Measurements from ENCODE around the gene CDC42BPG.

CDC42BPG gene

GRCh38 chr11:64863391-64864060 is 19.1 kb upstream of the CDC42BPG start:
- no peak for DNase-seq

DNA sequence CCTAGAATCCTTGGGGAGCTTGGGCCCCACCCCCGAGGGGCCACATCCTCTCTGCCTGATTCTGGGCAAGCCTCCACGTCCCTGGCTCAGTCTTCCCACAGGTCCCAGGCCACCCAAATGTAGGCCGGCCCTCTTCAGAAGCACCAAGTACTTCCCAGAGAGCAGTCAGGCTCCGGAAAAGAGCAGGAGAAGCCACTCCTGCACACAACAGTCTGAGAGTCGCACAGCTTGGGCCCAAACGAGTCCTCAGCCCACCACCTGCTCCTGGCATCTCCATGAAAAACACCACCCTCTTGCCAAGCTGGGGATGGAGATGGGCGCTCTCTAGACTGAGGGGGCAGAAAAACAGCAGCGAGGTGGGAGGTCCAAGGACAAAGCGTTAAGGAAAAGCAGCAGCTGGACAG is 18.5 kb upstream of the CDC42BPG start:
- DNase-seq, result no peak

GRCh38 chr11:64861227-64861975 is 16.9 kb upstream of the CDC42BPG start:
- DNase-seq, result no peak

DNA sequence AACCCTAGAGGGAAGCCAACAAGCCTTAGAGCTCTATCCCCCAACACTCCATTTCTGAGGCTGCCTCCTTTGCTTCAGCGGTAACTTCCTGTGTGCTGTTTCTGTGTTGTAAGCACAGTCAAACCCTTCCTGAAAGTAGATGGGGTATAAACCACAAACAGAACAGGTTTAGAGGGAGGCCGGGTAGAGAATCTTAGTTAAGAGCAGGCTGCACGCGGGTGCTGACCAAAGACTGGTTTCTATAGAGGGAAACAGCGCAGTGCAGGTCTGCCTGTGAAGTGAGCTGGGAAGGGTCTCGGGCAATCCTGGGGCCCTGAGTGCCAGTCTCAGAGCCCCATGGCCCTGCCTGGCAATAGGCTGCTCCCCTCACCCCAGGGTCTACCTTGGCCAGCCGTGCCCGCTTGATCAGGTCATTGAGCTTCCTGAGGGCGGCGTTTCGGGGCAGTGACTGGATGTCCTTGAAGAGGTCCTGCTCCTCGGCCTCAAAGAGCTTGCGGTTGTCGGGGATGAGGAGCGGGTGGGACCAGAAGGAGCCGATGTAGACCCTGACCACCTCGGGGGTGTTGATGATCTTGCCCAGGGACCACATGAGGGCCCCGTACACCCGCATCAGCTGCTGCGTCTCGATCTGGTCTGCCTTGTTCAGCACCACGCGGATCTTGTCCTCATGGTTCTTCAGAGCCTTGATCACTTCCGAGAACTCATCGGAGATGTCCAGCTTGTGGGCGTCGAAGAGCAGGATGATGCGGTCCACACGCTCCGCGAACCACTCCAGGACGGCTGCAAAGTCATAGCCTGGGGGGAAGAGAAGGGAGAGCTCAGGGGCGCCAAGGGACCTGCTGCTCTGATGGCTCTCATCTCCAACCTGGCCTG is 15.3 kb upstream of the CDC42BPG start:
- no peak for DNase-seq

DNA sequence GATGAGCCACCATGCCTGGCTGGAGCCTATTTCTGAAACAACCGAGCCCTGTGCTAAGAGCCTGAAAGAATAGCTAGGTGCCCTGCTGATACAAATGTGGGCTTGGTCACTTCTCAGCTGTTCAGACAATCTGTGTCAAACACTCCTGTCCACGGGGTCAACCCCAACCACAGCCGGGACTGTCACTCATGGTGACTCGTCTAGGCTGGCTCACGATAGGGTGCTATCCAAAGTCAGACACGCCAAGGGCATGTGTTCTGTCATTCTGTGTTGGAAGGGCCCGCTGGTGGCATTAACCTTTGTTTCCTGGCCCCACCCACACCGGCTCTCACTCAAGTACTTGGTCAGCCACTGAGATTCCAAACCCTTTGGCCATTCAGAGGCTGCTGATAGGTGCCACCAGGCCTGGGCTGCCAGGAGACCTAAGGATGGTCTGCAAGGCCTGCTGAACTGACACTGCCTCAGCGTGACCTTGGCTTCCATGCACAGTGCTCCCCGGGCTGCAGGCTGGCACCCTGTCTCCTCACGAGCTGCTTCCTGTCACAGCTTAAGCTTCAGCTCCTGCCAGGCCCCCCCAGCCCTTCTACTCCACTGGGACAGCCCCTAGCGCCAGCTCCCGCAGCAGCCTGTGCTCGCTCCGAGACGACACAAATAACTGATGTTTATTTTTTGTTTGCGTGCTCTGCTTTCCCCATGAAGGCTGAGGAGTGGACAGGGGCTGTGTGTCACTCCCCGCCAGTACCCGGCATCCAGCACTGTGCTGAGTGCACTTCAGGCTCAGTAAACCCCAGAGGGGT is 14.2 kb upstream of the CDC42BPG start:
- no peak for DNase-seq

- no peak for DNase-seq
Observed at GRCh38 chr11:64857485-64857884, 13.0 kb upstream of the CDC42BPG start.

GRCh38 chr11:64856382-64857227 is 12.2 kb upstream of the CDC42BPG start:
- no peak for DNase-seq

DNA sequence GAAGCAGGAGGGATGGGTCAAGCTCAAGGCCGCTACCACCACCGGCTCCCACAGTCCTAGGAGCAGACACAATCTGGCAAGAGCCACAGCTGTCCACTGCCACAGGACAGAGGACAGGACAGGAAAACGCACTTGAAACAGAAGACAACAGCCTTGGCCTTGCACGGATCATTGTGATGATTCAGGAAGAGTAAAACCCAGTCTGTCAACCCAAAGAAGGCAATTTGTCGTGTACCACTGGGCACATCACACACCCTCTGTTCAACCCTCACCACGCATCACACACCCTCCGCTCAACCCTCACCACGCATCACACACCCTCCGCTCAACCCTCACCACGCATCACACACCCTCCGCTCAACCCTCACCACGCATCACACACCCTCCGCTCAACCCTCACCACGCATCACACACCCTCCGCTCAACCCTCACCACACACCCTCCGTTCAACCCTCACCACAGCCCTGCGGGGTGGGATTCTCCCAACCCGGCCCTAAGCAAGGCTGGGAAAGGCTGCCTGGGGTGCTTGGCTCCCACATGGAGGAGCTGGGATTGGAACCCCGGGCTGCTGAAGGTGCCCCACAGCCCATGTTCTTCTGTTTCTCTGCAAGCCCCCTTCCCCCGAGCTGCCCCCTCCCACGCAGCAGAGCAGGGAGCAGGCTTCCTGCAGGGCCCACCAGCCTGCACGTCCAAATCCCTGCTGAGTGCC is 11.3 kb upstream of the CDC42BPG start:
- DNase-seq, result no peak

DNA sequence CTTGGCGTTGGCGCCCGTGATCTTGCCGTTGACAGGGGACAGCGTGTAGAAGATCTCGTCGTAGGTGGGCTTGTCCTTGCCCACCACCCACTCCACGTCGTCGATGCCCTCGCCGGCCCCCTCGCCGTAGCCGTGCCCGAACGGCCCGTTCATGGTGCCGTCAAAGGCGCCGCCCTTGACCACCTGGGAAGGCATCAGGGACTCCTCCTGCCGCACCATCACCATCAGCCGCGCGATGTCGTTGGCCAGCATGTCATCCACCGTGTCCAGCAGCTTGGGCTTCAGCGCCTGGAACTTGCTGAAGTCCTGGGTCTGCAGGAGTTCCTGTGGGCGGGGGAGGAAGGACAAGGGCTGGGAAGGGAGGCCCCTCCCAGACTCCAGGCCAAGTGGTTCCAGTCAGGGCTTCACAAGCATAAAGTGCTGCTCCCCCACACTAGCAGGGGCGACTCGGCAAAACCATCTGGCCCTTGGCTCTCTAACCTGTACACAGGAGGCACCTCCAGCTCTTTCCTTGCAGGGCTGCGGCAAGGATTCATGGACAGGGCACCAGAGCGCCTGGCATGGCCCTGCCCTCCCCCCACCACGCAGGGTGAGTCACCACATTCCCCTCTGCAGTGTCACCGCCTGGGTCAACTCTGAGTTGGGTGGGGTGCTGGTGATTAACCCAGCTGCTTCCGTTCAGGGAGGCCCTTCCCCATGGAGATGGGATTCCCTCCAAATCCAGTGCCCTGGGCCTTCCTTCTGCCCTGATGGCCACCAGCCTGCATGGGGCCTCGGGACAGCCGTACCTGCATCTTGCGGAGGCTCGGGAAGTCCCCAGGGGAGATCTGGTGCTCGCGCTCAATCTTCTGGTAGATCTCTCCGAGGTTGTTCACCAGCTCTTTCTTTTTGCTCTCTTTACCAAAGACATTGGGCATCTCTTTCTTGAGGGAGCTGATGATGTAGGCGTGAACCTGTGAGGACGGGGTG is 10.4 kb upstream of the CDC42BPG start:
- DNase-seq, result no peak

- DNase-seq, result no peak
Observed at GRCh38 chr11:64854157-64854533, 9.7 kb upstream of the CDC42BPG start.

- no peak for DNase-seq
Observed at GRCh38 chr11:64853709-64854108, 9.3 kb upstream of the CDC42BPG start.

GRCh38 chr11:64852804-64853509 is 8.5 kb upstream of the CDC42BPG start:
- no peak for DNase-seq

DNA sequence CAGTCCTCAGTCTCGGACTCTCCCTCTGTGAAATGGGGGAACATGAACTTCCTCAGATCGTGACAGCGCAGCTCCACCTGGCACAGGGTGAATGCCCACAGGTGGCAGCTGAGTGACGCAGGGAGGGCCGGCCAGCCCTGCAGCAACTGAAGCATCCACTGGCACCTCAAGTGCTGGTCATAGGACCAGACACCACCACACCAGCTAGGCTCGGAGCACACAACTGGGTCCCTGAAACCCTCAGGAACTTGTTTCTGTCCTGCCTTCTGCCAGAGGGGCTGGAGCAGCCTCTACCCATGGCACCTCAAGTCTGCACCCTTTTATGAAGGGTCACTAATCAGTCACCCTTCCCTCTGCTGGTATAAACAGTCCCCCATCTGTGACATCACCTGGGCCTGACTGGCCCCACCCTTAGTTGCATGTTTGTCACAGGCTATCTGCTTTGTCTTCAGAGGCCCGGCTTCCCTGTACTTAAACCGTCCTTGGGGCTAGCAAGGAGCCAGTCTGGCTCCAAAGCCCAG is 7.4 kb upstream of the CDC42BPG start:
- no peak for DNase-seq

DNA sequence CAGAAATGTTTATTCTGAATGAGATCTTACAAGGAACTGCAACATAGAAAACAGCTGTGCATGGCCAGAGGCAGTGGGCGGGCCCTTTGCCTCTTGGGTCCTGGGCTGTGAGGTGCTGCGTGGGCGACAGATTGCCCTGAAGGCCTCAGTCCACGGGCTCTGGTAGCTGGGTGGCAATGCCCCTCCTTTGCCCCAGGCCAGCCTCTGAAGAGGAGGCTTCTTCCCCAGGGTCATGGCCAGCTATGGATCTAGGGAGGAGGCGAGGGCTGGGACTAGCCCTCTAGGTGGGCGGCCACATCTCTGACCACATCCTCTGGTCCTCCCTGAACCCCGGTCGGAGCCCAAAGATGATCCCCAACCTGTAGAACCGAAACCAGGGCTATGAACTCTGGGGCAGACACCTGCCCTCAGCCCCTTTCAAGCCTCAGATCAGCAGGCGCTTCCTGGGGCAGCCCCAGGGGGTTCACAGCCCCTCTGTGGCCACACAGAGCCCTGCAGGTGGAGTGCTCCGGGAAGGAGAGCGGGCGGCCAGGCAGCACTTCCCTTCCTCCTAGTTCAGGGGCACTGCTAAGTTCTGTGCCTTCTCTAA is 6.6 kb upstream of the CDC42BPG start:
- DNase-seq, result no peak

DNA sequence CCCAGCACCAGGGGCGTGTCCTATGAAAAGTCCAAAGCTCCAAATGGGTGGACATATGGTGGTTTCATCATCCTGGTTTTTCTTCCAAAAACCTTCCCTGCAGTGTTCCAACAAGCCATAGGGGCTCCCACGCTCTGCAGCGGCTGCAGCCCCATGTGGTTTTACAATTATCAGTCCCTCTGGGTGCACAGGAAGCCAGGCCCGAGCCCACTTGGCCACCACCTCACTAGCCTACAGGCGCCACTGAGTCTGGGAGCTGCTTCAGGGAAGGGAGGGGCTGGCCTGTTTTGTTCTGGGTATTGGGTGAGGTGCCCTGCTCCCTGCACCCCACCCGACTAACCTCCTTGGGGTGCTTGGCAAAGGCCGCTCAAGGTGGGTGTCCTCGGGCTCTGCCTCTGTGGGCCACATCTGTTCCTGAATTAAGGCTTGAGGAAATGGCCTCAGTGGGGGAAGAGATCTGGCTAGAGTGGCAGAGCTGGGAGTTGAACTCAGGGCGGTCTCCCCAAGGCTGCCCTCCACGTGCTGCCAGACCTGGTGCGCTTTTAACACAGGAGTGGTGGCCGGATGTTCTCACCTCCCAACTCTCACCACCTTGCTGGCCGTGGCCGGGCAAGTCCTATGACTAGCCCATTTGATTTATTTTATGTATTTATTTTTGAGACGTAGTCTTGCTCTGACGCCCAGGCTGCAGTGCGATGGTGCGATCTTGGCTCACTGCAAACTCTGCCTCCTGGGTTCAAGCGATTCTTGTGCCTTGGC is 5.3 kb upstream of the CDC42BPG start:
- peak; percentile 39 for DNase-seq

DNA sequence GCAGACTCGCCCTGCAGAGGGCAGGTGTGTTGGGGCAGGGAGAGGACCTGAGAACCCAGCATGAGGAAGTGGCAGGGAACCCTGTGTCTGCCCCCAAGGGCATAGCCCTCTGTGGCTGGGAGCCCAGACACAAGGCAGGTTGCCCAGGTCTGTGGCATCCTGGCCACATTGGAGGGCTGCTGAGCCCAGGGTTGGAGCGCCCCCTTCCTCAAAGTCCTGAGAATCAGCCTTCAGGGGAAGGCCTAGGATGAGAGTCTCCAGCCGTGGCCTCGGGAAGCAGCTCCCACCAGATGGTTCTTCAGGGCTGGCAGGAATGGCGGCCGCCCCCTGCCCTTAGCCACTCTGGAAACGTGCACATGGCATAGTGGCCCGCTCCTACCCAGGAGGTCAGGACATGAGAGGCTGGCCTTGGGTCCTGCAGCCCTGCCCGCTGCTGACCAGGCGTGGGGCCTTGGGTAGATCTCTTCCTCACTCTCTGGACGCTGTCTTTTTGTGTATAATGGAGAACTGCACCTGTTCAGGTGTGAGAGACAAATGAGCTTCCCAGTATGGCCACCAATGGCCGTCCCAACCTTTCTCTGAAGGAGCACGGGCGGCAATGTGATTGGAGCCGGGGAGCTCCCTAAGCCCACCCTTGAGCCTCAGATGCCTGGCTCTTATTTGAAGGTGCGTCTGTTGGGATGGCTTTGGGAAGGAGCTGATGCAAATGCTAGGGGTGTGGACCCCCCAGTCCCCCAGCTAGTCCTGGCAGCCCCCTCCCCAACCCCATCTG is 4.6 kb upstream of the CDC42BPG start:
- DNase-seq, result no peak

GRCh38 chr11:64848214-64848825 is 3.9 kb upstream of the CDC42BPG start:
- no peak for DNase-seq
